ENCODE data around the gene HNRNPA0.
A peak's percentile ranks its signal among the peaks of the same experiment; 100 is the strongest.

Gene HNRNPA0

GRCh38 chr5:137760719-137761516 is 6.8 kb upstream of the HNRNPA0 start:
- no peak for DNase-seq (ENCODE audit: low read depth)
- no peak overlapping the region for H3K4me3 ChIP-seq (ENCODE audit: low read depth, low read length)
- TF ChIP-seq CTCF (IDR thresholded peaks at IDR 0.05; ENCODE audit: insufficient read depth, low read depth, low read length, missing control alignments) = no peak

- no peak overlapping the region for H3K4me3 ChIP-seq (ENCODE audit: low read depth, low read length)
- no peak for TF ChIP-seq CTCF (IDR thresholded peaks at IDR 0.05; ENCODE audit: insufficient read depth, low read depth, low read length, missing control alignments)
- DNase-seq (ENCODE audit: low read depth) = no peak
These were observed 6.1 kb upstream of the HNRNPA0 start for GRCh38 chr5:137760294-137760693.

GRCh38 chr5:137758715-137759306 is 4.6 kb upstream of the HNRNPA0 start:
- H3K4me3 ChIP-seq (ENCODE audit: low read depth, low read length) = no peak overlapping the region
- peak; percentile 89 for DNase-seq (ENCODE audit: low read depth)
- TF ChIP-seq CTCF (IDR thresholded peaks at IDR 0.05; ENCODE audit: insufficient read depth, low read depth, low read length, missing control alignments) = no peak

GRCh38 chr5:137758121-137758520 is 4.0 kb upstream of the HNRNPA0 start:
- H3K4me3 ChIP-seq (ENCODE audit: low read depth, low read length) = 0 out of 2 replicates have a peak overlapping the region, but pooled peaks have one; percentile 8
- no peak for DNase-seq (ENCODE audit: low read depth)
- TF ChIP-seq CTCF (IDR thresholded peaks at IDR 0.05; ENCODE audit: insufficient read depth, low read depth, low read length, missing control alignments) = no peak

- no peak for DNase-seq (ENCODE audit: low read depth)
- no peak overlapping the region for H3K4me3 ChIP-seq (ENCODE audit: low read depth, low read length)
- no peak for TF ChIP-seq CTCF (IDR thresholded peaks at IDR 0.05; ENCODE audit: insufficient read depth, low read depth, low read length, missing control alignments)
These were observed 3.5 kb upstream of the HNRNPA0 start for GRCh38 chr5:137757634-137758033.

- no peak for TF ChIP-seq CTCF (IDR thresholded peaks at IDR 0.05; ENCODE audit: insufficient read depth, low read depth, low read length, missing control alignments)
- DNase-seq (ENCODE audit: low read depth) = no peak
- H3K4me3 ChIP-seq (ENCODE audit: low read depth, low read length) = peak overlapping the region; percentile 77
These were observed 999 bp upstream of the HNRNPA0 start for GRCh38 chr5:137754961-137755762.
